GM12801 (cell line): Measurements from ENCODE around the gene AIPL1.

ENCODE experiments used
- CTCF ChIP-seq: IDR thresholded peaks from one replicate; pipeline ENCODE4 v1.5.1; 2011; ENCODE audit warnings: control low read depth; ENCODE audit not compliant: insufficient read length; ENCODE audit errors: extremely low read depth

AIPL1 gene

GRCh38 chr17:6386041-6386630 is 48.8 kb downstream of the AIPL1 start:
- no peak for TF ChIP-seq CTCF

GRCh38 chr17:6384481-6384880 is 50.4 kb downstream of the AIPL1 start:
- no peak for TF ChIP-seq CTCF

- no peak for TF ChIP-seq CTCF
Observed at GRCh38 chr17:6381526-6382465, 53.1 kb downstream of the AIPL1 start.

- no peak for TF ChIP-seq CTCF
Observed at GRCh38 chr17:6380915-6381438, 53.9 kb downstream of the AIPL1 start.

DNA sequence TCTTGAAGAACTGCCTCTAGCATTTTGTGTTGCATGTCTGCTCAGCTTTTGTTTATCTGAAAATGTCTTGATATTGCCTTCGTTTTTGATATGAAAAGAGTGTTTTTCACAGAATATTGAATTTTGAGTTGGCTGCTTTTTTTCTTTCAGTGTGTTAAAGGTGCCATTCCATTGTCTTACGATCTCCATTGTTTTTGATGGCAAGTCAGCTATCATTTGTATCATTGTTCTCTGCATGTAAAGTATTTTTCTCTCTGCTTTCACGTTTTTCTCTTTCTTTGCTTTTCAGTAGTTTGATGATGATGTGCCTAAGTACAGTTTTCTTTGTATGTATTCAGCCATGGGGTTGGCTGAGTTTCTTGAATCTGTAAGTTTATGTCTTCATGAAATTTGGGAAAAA is 57.0 kb downstream of the AIPL1 start:
- TF ChIP-seq CTCF = no peak

DNA sequence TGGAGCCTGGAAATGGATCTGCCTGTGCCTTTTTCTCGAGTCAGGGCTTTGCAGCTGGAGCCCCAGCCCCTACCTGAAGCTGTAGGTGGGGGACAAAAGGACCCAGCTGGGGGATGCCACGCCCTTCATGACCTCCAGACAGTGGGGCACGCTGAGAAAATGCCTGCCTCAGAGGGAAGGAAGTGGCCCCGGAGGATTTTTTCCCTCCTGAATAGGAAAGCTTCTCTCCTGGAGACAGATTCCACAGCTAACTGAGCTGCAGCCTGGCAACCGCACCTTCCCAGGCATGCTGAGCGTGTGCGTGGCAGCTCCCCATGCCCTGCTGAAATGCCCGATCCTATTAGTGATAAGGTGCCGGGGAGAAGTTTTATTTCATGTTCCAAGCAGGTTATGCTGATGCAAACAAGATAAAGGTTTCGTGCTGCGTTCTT is 58.0 kb downstream of the AIPL1 start:
- TF ChIP-seq CTCF = no peak

- TF ChIP-seq CTCF = no peak
Observed at GRCh38 chr17:6374761-6375312, 60.1 kb downstream of the AIPL1 start.
